ENCODE measurements around the gene YBEY.

- TF ChIP-seq CTCF (conservative IDR thresholded peaks at IDR 0.05; ENCODE audit: low read depth, low read length) (no peak), EZH2 (IDR thresholded peaks at IDR 0.05; ENCODE audit: low read length, unreplicated experiment) (no peak), EZH2phosphoT487 (IDR thresholded peaks at IDR 0.05; ENCODE audit: borderline replicate concordance, low read length) (no peak)
These were observed 30.3 kb upstream of the YBEY start for GRCh38 chr21:46255758-46256337.

All from PC-3 (cell line).